ENCODE data around the gene GNAI3. TPM values are rescaled to one million over a fixed set of nuclear protein-coding genes. Genes with fewer than 3 reads are reported as not detected.

The GNAI3 gene
- total and polyA plus RNA-seq, 2 of the 8 experiments (the other 6 are each of a cell fraction or from before 2014, with no cell fraction given) = 4.0 to 9.8 TPM

- H4K20me1 ChIP-seq (replicated peaks in 1 of 2; ENCODE audit: control insufficient read depth in 1 of 2, insufficient read depth in 2 of 2, low read length in 2 of 2) = no peaks in the 10 kb centered on the region
- no peaks in the 10 kb centered on the region for H3K79me2 ChIP-seq (ENCODE audit: control insufficient read depth in 1 of 2, insufficient read depth in 2 of 2, low read length in 2 of 2)
- H3K79me1 ChIP-seq (ENCODE audit: low read depth, low read length) = no peaks in the 10 kb centered on the region
- ChIA-PET POLR2A (ENCODE audit: partially characterized antibody) (interaction anchor here (0.7 to 1.4 kb wide), 3 partner anchors 10 to 89 kb away, joined by 3 to 4 read pairs (median 4); no protein-coding TSS in a partner anchor), CTCF (ENCODE audit: partially characterized antibody) (interaction anchor here (0.9 to 11.8 kb wide), 9 partner anchors 11 to 273 kb away, joined by 3 to 185 read pairs (median 5); partner anchors contain the start of gene GSTM1)
- no peak overlapping the region for H3K14ac ChIP-seq (ENCODE audit: insufficient read length)
- no peak overlapping the region for H3K27ac ChIP-seq (ENCODE audit: low read depth, low read length)
- H2BK20ac ChIP-seq (ENCODE audit: low read length) = no peak overlapping the region
- H4K5ac ChIP-seq (ENCODE audit: insufficient read length, low read depth, low read length) = no peak overlapping the region
- H3K9me3 ChIP-seq (ENCODE audit: insufficient read depth in 2 of 2, low read depth in 1 of 2, low read length in 1 of 2) = no peaks in the 10 kb centered on the region
- no peak overlapping the region for H3K4me3 ChIP-seq (ENCODE audit: extremely low read depth in 1 of 4, insufficient read depth in 2 of 4, low read depth in 3 of 4, low read length in 4 of 4)
- H2AK5ac ChIP-seq (ENCODE audit: low read depth, low read length) = no peak overlapping the region
- DNase-seq (ENCODE audit: low read depth in 1 of 2, low spot score in 2 of 2) = no peak
- no peak overlapping the region for H2BK120ac ChIP-seq (replicated peaks; ENCODE audit: low read depth, low read length)
- no peak overlapping the region for H3K4ac ChIP-seq (replicated peaks; ENCODE audit: insufficient read length, low read depth, low read length)
- peaks cover 3% of the 10 kb centered on the region; the same call in 1 of the 2 replicates for H3K23me2 ChIP-seq (ENCODE audit: low read depth, low read length)
- no peaks in the 10 kb centered on the region for H3K36me3 ChIP-seq (ENCODE audit: control insufficient read depth in 2 of 4, insufficient read depth in 4 of 4, low read length in 3 of 4)
- no peak overlapping the region for H3K56ac ChIP-seq (replicated peaks; ENCODE audit: insufficient read length, low read depth, low read length)
- H3K9ac ChIP-seq (replicated peaks in 1 of 4; ENCODE audit: extremely low read depth in 1 of 4, low read depth in 3 of 4, low read length in 3 of 4) = no peak overlapping the region
- TF ChIP-seq JUND (IDR thresholded peaks at IDR 0.05; ENCODE audit: low read length) (no peak), POU5F1 (IDR thresholded peaks at IDR 0.05; ENCODE audit: low read depth, low read length) (no peak), KDM1A (IDR thresholded peaks at IDR 0.05; ENCODE audit: borderline replicate concordance, low read length) (no peak), HDAC2 (IDR thresholded peaks at IDR 0.05; ENCODE audit: borderline replicate concordance in 1 of 2, low read depth in 2 of 2, low read length in 2 of 2) (no peak), SP4 (IDR thresholded peaks at IDR 0.05; ENCODE audit: low read length) (no peak)
- FAIRE-seq = no peak
- no peak overlapping the region for H3K4me2 ChIP-seq (ENCODE audit: insufficient read depth in 1 of 2, low read depth in 2 of 2, low read length in 2 of 2)
- no peak overlapping the region for H2BK15ac ChIP-seq (ENCODE audit: low read length)
- H2BK5ac ChIP-seq (ENCODE audit: low read depth, low read length) = no peak overlapping the region
- 0 out of 7 replicates have a peak, but pooled peaks cover 0 to 3% (median 0%) of the 10 kb centered on the region in 4 experiments for H3K4me1 ChIP-seq (replicated peaks in 1 of 4; ENCODE audit: control insufficient read depth in 3 of 4, insufficient read depth in 4 of 4, low read length in 3 of 4)
- no peak overlapping the region for H3K23ac ChIP-seq (ENCODE audit: insufficient read length)
- H3K18ac ChIP-seq (ENCODE audit: extremely low read depth, low read length) = no peak overlapping the region
- H3K27me3 ChIP-seq (replicated peaks in 1 of 4; ENCODE audit: control insufficient read depth in 3 of 4, extremely low read depth in 1 of 4, insufficient read depth in 3 of 4, low read length in 3 of 4) = peaks cover 0 to 5% (median 4%) of the 10 kb centered on the region in 4 experiments; a peak in 6 of 7 replicates
- H2BK12ac ChIP-seq (ENCODE audit: low read depth, low read length) = no peak overlapping the region
- WGBS, 2 experiments (ENCODE audit: extremely low coverage in 1 of 2, insufficient coverage in 1 of 2, insufficient read length in 1 of 2, insufficient replicate concordance in 2 of 2, low coverage in 1 of 2, low lambda C conversion rate in 2 of 2, missing lambda C conversion rate in 1 of 2) = 89% methylated on average over 3 of the region's 3 CpGs; no CpG with 5 or more reads in 1 of the 2 experiments
- no peak overlapping the region for H2AFZ ChIP-seq (ENCODE audit: low read length)
- no peak overlapping the region for H4K8ac ChIP-seq (ENCODE audit: extremely low read depth, insufficient read depth, low read length)
- H4K91ac ChIP-seq (replicated peaks; ENCODE audit: insufficient read length, low read length) = no peak overlapping the region
Measured at GRCh38 chr1:109650609-109651008, 102.2 kb downstream of the GNAI3 start.

Data from H1 (cell line).